Measurements from ENCODE around the gene TXNDC17.
"Not testable (repeated sequence)": the region's sequence is repeated elsewhere in the genome, so short reads cannot be mapped to it uniquely, and the experiment has no call there.

The TXNDC17 gene

GRCh38 chr17:6684881-6685767 is 44.3 kb downstream of the TXNDC17 start:
- DNase-seq = no peak

- no peak for DNase-seq
Observed at GRCh38 chr17:6686026-6686425, 45.2 kb downstream of the TXNDC17 start.

DNA sequence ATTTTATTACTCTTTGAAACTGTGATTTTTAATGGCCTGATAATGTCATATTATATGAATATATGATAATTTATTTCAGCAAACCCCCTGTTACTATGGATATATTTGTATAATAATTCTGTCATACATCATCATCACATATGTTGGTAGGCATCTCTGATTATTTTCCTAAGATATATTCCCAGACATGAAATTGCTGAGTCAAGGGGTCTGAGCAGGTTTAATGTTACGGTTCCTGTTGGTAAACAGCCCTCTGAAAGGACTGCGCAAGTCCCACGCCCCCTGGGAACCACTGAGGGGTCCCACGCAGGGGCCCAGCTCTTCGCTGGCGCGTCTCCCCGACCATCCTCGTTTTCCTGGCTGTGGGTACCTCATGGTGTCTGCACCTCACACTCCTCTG is 48.1 kb downstream of the TXNDC17 start:
- no peak for DNase-seq

GRCh38 chr17:6690641-6691040 is 49.8 kb downstream of the TXNDC17 start:
- no peak for DNase-seq

DNA sequence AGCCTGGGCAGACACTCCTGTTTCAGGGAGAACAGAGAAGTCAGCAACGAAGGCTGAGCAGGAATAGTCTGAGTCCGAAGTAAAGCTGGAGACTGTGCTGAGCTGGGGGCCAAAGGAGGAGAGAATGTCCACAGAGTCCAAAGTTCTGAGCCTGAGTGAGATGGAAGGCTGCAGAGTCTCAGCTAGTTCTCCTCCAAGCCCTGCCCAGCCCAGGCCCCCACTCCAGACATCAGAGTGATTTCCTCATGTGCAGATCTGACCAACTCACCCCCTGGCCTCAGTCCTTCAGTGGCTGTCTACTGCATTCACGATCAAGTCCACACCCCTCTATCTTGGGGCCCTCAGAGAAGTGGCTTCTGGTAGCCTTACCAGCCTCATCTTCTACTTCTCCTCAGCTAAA is 50.7 kb downstream of the TXNDC17 start:
- DNase-seq = no peak

- DNase-seq = not testable (repeated sequence)
Observed at GRCh38 chr17:6691958-6692357, 51.1 kb downstream of the TXNDC17 start.
